Measurements from ENCODE around the gene ABTB1. TPM values are rescaled to one million over a fixed set of nuclear protein-coding genes. Genes with fewer than 3 reads are reported as not detected.

ABTB1 gene
- polyA plus RNA-seq, 1 of the 3 experiments (the other 2 are of a cell fraction): 30.8 TPM

- TF ChIP-seq ELF1 (IDR thresholded peaks at IDR 0.05) (no peak), GABPA (IDR thresholded peaks at IDR 0.05; ENCODE audit: low read depth) (no peak), USF2 (IDR thresholded peaks at IDR 0.05; ENCODE audit: borderline replicate concordance, low read depth, low read length) (no peak), MEF2A (IDR thresholded peaks at IDR 0.05; ENCODE audit: borderline replicate concordance, low read depth) (no peak), IRF3 (IDR thresholded peaks at IDR 0.05; ENCODE audit: low read depth, low read length) (no peak)
Observed at GRCh38 chr3:127662001-127662469, 10.7 kb upstream of the ABTB1 start (continued).

GRCh38 chr3:127663151-127663550, 9.6 kb upstream of the ABTB1 start:
- H2AFZ ChIP-seq (ENCODE audit: low read depth): no peak overlapping the region
- no peak overlapping the region for H3K4me3 ChIP-seq (ENCODE audit: low read depth in 2 of 2, low read length in 1 of 2)
- ChIA-PET CTCF (interaction anchor here (0.7 to 2.9 kb wide), 7 partner anchors 9 to 122 kb away, joined by 3 to 10 read pairs (median 3); no protein-coding TSS in a partner anchor), POLR2A (no interaction called here)
- H3K27ac ChIP-seq (ENCODE audit: low read depth in 2 of 2, low read length in 1 of 2): no peak overlapping the region
- H3K4me2 ChIP-seq: no peak overlapping the region
- DNase-seq: no peak
- no peaks in the 10 kb centered on the region for H3K27me3 ChIP-seq (ENCODE audit: insufficient read depth)
- 93% methylated on average over 5 of the region's 5 CpGs for WGBS (ENCODE audit: low lambda C conversion rate)
- peaks cover 0 to 7% of the 10 kb centered on the region in 2 experiments; a peak in 2 of 4 replicates for H3K4me1 ChIP-seq (ENCODE audit: control insufficient read depth in 1 of 2, insufficient read depth in 2 of 2, low read depth in 1 of 2, low read length in 1 of 2)
- H3K36me3 ChIP-seq (replicated peaks in 1 of 2; ENCODE audit: control insufficient read depth in 1 of 2, insufficient read depth in 2 of 2, low read length in 1 of 2): peaks cover 0 to 12% of the 10 kb centered on the region in 2 experiments
- H3K79me2 ChIP-seq (ENCODE audit: insufficient read depth): no peaks in the 10 kb centered on the region
- H3K9me2 ChIP-seq: no peaks in the 10 kb centered on the region
- H3K9me3 ChIP-seq: no peaks in the 10 kb centered on the region
- no peak overlapping the region for H3K9ac ChIP-seq
- TF ChIP-seq MEF2A (IDR thresholded peaks at IDR 0.05; ENCODE audit: borderline replicate concordance, low read depth) (no peak), CHD2 (IDR thresholded peaks at IDR 0.05; ENCODE audit: low read length, partially characterized antibody) (no peak), RAD21 (IDR thresholded peaks at IDR 0.05; ENCODE audit: low read length) (no peak), TEAD4 (IDR thresholded peaks at IDR 0.05; ENCODE audit: borderline replicate concordance, insufficient read depth) (no peak), MAX (IDR thresholded peaks at IDR 0.05; ENCODE audit: low read depth) (no peak)
- TF ChIP-seq, protein P1, sequence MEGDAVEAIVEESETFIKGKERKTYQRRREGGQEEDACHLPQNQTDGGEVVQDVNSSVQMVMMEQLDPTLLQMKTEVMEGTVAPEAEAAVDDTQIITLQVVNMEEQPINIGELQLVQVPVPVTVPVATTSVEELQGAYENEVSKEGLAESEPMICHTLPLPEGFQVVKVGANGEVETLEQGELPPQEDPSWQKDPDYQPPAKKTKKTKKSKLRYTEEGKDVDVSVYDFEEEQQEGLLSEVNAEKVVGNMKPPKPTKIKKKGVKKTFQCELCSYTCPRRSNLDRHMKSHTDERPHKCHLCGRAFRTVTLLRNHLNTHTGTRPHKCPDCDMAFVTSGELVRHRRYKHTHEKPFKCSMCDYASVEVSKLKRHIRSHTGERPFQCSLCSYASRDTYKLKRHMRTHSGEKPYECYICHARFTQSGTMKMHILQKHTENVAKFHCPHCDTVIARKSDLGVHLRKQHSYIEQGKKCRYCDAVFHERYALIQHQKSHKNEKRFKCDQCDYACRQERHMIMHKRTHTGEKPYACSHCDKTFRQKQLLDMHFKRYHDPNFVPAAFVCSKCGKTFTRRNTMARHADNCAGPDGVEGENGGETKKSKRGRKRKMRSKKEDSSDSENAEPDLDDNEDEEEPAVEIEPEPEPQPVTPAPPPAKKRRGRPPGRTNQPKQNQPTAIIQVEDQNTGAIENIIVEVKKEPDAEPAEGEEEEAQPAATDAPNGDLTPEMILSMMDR (IDR thresholded peaks at IDR 0.05): no peak
- TF ChIP-seq, protein P2, sequence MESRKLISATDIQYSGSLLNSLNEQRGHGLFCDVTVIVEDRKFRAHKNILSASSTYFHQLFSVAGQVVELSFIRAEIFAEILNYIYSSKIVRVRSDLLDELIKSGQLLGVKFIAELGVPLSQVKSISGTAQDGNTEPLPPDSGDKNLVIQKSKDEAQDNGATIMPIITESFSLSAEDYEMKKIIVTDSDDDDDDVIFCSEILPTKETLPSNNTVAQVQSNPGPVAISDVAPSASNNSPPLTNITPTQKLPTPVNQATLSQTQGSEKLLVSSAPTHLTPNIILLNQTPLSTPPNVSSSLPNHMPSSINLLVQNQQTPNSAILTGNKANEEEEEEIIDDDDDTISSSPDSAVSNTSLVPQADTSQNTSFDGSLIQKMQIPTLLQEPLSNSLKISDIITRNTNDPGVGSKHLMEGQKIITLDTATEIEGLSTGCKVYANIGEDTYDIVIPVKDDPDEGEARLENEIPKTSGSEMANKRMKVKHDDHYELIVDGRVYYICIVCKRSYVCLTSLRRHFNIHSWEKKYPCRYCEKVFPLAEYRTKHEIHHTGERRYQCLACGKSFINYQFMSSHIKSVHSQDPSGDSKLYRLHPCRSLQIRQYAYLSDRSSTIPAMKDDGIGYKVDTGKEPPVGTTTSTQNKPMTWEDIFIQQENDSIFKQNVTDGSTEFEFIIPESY (IDR thresholded peaks at IDR 0.05; ENCODE audit: borderline replicate concordance, low read depth): no peak
- H4K20me1 ChIP-seq (ENCODE audit: insufficient read depth): no peaks in the 10 kb centered on the region
- no peaks in the 10 kb centered on the region for H3F3A ChIP-seq (replicated peaks; ENCODE audit: insufficient read depth)
